ENCODE results near the gene PRKD2.

DNA sequence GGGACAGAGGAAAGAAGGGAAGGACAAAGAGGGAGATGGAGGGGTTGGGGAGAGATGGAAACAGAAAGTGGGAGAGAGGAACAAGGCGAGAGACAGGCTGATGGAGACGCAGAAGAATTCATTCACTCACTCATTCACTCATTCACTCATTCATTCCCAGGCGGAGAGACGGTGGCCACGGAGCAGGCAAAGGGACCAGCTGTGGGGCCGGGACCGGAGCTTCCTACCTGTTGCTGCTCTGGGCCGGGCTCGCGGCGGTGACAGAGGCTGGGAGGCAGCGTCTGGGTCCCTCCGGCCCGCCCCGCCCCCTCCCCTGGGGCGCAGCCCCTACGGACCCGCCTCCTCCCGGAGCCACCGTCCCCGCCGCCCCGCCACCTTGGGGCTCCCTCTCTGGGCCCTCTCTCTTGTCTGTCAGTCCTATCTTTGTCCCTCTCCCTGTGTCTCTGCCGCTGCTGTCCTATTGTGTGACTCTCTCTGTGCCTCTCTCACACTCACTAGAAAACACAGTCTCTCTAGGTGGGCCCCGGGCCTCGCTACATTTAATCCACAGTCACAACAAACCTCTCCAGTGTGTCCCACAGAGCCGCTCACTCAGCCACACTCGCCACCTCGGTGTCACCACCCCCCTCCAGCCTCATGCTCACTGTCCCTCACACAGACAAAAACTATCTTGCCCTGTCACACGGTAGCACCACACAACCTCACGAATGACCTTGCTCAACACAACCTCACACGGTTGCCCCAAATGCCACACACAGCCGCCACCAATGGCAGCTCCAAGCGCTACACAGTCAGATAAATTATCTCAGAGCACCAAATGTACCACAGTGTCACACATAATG lies 80.8 kb downstream of the PRKD2 start, which contains the start of gene GNG8:
- TF ChIP-seq CTCF (conservative IDR thresholded peaks at IDR 0.05): no peak
- TF ChIP-seq EZH2 (IDR thresholded peaks at IDR 0.05; ENCODE audit: low read depth): no peak
